NCI-H2171 (cell line): ENCODE results near the gene ENTPD8.
"Not testable (repeated sequence)": the region's sequence is repeated elsewhere in the genome, so short reads cannot be mapped to it uniquely, and the experiment has no call there.

Experiments
- DNase-seq: peaks from one replicate; lab custom pipeline; 2025; lab: John Stamatoyannopoulos, UW

Gene ENTPD8

DNA sequence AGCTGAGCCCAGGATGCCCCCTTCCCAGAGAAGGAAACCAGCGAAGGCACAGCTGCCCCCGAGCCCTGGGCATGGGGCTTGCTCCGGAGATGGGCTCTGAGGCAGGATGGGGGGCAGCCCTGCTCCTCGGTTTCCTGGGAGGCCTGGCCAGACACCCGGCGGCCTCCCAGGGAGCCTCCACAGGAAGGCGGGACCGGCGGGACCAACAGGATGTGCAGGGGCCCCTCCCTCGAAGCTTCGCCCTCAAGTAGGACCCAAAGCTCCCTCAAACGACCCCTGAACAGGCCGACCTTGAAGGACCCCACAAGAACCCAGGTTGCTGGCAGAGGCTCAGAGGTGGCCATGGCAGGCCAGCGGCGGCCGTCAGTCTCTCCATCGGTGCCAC is 29.9 kb downstream of the ENTPD8 start:
- no peak for DNase-seq

DNA sequence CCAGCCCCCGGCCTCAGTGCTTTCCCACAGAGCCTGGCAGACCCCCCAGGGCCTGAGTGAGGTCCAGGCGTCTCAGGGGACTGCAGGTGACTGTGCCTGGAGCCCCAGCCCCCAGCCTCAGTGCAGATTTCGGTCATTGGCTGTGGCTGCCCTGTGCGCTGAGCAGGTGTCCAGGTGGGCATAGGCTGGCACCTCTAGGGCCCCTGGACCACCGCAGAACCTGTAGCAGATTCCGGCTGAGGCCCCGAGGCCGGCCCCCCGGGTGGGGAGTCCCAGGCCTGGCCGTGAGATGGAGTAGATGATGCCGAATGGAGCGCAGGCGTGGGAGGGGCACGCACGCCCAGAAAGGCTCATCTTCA is 30.3 kb downstream of the ENTPD8 start:
- DNase-seq: no peak

DNA sequence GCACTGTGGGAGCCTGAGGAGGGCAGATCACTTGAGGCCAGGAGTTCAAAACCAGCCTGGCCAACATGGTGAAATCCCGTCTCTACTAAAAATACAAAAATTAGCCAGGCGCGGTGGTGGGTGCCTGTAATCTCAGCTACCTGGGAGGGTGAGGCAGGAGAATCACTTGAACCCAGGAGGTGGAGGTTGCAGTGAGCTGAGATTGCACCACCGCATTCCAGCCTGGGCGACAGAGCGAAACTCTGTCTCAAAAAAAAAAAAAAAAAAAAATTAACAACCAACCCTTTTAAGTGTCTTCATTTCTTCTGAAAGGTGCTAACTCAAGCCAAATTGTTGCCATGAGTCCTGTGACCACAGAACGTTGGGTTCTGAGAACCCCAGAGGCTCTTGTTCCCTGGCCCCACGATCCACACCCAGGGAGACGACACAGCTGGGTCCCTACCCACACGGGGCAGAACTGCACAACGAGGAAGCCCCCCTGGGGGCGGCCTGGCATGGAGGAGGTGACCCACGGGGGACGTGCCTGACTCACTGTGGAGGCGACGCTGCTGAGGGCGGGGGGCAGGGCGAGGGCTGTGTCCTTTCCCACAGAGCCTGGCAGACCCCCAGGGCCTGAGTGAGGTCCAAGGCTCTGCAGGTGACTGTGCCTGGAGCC is 30.8 kb downstream of the ENTPD8 start:
- DNase-seq: not testable (repeated sequence)

DNA sequence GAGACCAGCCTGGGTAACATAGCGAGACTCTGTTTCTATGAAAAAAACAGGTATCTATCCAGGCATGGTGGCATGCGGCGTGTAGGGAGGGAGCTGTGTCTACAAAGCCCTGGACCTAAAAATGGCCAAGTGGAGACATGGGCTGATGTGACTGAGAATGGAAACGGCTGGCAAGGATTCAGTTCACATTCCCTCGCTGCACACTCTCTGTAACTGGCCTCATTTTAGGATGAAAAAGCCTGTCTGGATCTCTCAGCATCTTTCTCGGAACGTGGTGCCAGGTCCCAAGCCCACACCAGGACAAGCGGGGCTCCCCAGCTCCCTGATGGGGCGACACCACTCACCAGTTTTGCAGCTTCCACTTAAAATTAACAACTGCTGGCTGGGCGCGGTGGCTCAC is 31.6 kb downstream of the ENTPD8 start:
- no peak for DNase-seq

DNA sequence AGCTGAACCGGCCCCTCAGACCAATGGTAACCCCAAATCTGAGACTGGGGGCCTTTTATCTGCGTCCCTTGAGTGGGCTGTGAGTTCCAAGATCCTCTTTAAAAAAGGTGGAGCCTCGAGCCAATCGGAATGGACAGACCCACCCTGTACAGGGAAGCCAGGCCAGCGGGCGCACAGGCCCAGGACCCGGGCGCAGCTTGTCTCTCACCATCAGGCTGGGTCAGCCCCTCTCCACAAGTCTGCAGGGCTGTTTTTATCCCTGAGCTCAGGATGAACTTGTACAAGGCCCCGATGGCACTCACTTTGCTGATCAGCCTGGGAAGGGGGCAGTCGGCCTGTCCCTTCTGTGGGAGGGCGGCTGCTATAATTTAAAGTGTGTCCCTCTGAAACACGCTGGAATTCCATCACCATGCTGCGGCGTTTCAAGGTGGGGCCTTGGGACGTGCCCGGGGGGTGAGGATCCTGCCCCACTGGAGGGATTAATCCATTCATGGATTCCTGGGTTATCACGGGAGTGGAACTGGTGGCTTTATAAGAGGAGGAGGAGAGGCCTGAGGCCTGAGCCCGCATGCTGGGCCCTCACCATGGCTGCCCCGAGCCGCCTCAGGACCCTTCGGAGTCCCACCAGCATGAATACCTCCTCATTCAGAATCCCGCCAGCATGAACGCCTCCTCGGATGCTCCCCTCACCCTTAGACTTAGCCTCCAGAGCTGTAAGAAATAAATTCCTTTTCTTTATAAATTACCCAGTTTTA is 32.3 kb downstream of the ENTPD8 start:
- no peak for DNase-seq

DNA sequence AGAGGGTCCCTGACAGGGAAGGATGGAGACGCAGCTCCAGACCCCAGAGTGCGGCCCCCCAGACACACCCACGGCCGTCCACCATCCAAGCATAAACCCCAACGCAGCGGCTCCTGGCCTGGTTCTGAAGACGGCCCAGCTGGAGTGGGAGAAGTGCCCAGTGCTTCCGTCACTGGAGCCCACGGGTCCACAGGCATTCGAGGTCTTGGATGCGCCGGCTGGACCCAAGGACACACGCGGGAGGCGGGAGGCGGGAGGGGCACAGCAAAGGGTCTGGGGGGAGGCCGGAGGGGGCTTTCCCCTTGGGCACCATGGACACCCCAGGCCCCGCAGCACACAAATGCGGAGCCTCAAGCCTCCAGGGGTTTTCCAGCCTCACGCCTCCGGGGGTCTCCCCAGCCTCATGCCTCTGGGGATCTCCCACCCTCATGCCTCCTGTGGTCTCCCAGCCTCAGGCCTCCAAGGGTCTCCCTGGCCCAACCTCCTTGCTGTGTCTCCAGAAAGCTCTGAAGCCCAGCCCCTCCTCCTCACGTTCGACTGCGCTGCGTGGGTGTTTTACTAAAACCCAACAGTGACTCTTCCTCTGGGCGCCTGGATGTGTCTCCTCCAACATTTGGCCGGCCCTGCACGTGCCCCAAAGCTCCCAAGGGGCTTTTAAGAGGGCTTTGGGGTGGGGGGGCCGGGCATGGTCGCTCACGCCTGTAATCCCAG is 33.4 kb downstream of the ENTPD8 start:
- DNase-seq: no peak

DNA sequence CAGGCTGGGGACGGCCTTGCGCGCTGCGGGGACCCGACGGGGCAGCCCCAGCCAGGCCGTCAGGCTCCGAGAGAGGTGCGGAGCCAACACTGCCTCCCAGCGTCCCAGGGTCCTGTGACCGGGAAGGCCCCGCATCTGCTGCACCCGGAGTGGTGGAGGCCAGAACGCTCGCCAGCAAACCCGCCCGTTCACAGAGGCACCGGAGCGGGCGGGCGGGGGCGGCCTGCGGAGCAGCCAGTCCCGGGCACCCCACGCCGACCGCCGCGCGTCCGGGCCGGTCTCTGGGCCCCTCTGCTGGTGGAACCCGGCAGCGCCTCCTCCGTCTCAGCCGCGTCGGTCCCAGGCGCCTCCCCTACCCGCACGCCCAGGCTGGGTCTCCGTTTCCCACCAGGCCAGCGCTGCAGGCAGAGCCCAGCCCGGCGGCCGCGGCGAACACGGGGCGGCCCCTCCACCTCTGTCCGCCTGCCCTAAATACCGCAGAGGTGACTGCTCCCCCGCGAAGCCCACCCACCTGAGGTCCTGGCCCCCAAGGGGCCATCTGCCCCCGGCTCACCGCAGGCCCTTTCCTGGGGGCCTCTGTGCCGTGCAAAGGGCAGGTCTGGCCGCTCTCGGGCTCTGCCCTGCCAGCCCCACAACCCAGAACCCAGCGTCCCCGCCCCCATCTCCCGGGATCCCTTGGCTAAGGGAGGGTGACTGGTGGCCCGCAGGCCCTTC is 34.1 kb downstream of the ENTPD8 start:
- DNase-seq: peak; percentile 62

DNA sequence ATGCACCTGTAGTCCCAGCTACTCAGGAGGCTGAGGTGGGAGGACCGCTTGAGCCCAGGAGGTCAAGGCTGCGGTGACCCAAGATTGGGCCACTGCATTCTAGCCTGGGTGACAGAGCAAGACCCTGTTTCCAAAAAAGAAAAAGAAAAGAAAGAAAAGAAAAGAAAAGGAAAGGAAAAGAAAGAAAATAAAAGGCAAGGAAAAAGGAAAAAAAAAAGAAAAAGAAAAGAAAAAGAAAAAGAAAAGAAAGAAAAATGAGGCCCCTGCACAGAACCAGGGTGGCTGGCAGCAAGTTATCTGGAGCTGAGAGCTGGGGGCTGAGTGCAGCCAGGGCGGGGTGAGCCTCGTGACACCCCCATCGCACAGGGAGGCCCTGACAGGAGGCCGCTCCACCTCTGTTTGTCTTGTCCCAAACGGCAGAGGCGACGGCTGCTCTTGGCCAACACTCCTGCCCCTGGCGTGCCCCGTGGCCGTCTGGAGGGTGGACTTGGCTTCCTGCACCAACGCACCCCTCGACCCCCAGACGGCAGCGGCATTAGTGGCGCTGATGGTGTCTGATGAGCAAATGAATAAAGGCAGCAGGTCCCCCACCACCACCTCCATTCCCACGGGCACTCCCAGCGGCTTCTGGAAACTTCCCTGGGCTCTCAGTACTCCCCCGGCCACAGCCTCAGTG is 34.9 kb downstream of the ENTPD8 start:
- DNase-seq: no peak

DNA sequence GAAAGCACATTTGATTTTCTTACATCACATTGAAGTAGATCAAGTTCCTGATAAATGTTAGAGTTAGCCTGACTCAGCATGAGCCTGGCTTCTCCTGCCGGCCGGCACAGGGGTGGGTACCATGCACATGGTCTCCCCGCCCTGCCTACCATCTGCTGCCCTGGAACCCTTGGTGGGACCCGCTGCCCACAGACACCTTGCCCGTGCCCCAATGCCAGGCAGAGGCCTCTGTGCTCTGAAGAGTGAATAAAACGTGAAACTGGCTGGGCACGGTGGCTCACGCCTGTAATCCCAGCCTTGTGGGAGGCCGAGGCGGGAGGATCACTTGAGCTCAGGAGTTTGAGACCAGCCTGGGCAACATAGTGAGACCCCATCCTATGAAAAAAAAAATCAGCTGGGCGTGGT is 35.5 kb downstream of the ENTPD8 start:
- DNase-seq: no peak

DNA sequence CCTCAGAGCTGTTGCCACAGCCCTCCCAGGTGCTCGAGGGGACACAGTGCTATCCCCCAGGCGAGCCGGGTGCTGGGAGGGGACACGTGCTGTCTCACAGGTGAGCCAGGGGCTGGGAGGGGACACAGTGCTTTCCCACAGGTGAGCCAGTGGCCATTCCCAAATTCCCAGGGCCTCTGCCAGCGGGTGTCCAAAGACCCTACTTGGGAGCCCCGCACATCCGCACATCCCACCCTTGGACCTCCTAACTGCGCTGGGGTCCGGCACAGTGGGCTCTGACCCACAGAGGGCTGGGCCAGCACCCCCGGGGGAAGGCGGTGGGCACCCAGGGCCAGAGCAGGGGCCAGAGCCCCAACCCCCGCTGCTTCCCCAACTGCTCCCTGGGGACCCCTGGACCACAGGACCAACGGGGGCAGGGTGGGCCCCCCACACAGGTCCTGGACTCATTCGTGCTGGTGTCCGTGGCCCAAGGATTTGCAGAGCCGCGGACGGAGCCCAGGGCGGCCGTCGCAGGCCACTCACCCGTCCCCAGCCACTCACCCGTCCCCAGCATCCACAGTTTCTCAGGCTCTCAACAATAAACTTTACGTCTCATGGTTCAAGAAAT is 36.1 kb downstream of the ENTPD8 start:
- no peak for DNase-seq

DNA sequence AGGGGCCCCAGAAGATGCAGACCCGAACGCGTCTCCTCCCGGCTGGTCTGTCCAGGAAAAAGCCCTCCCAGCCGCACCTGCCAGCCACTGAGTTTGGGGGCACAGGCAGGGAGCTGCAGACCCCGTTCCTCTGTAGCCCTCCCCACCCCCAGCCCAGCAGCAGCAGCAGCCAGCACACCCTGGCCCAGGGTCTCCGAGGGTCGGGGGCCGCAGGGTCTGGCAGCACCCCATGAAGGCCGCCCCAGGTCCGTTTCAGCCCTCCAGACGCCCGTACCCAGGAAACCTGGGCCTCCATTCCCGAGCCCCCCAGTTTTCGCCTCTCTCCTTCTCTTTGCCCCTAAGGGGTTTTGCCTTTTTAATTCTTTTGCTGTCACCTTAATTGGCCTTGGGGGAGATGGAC is 37.9 kb downstream of the ENTPD8 start:
- DNase-seq: no peak

DNA sequence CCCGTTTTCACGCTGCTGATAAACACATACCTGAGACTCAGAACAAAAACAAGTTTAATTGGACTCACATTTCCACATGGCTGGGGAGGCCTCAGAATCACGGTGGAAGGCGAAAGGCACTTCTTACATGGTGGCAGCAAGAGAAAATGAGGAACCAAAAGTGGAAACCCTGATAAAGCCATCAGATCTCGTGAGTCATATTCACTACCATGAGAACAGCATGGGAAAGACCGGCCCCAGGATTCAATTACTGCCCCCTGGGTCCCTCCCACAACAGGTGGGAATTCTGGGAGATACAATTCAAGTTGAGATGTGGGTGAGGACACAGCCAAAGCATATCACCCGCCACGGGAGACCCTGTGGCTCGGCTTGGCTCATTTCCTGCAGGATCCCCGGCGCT is 38.4 kb downstream of the ENTPD8 start:
- DNase-seq: no peak

DNA sequence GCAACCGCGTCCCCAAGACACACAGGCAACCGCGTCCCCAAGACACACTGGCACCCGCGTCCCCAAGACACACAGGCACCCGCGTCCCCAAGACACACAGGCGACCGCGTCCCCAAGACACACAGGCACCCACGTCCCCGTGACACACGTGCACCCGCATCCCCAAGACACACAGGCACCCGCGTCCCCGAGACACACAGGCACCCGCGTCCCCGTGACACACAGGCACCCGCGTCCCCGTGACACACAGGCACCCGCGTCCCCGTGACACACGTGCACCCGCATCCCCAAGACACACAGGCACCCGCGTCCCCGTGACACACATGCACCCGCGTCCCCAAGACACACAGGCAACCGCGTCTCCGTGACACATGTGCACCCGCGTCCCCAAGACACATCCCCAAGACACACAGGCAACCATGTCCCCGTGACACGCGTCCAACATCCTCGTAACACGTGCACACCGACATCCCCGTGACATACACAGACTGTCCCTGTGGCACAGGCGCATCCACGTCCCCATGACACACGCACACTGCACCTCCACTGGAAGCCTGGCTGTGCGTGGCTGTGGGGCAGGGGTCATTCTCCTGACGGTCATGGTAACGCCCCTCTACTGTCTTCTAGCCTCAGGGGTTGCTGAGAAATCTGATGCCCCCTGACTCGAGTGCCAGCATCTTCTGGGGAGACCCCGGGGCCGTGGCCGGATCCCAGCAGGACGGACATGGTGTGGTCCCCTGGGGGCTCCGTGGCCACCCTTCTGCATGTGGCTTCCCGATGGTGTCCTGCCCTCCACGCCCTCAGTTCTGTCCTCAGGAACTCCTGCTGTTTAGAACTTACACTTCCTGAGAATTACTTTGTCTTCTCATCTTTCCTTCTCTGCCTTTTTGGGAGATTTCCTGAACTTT is 42.3 kb downstream of the ENTPD8 start:
- DNase-seq: no peak

DNA sequence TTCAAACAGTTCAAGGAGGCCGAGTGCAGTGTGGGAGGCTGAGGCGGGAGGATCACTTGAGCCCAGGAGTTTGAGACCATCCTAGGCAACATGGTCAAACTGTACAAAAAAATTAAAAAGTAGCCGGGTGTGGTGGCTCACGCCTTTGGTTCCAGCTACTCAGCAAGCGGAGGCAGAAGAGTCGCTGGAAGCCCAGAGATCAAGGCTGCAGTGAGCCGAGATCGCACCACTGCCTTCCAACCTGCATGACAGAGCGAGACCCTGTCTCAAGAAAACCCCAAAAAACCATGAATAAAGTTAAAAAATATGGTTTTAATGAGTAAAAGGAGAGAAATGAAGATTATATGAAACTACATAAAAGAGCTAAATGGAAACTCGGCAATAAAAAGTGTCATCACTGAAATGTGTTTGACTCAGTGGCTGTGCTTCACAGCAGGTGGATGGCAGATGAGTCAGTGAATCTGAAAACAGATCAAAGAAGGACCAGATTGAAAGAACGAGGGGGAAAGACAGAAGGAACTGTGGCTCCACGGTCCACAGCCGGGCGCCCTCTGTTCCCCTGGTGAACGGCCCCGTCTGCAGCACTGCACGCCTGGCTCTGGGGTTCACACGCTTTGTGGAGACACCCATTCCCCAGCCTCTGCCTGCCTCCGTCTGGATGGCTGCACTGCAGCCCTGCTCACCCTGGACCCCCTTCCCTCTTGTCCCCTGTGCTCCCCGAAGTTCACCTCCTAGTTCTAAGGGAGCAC is 43.3 kb downstream of the ENTPD8 start:
- no peak for DNase-seq

DNA sequence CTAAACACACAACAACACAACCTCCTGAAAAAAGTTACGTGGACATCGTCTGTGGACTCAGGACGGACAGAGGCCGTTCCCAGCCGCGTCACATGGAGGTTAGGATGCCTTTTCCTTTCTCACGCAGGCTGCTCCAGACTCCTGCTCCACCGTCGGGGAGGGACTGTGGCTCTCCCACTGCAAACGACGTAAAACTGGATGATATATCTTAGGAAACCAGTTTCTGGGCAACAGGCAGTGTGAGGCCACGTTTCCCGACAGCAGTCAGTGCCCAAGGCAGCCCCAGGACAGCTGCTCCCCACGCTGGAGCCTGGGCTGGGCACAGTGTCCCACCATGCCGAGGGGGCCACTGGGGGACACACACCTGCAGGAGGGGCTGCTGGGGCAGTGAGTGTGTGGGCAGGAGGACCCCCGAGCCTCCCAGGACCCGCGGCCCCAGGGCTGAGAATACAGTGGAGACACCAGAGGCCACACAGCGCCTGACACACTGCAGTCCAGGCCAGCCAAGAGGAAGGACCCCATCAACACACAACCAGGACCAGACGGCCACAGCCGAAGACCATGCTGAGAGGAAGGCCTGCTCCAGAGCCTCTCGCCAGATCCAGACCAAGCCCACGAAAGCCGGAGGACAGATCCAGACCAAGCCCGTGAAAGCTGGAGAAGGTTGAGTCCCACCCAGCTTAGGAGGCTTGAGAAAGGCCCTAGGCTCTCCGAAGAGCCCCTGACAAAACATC is 44.4 kb downstream of the ENTPD8 start:
- DNase-seq: no peak

DNA sequence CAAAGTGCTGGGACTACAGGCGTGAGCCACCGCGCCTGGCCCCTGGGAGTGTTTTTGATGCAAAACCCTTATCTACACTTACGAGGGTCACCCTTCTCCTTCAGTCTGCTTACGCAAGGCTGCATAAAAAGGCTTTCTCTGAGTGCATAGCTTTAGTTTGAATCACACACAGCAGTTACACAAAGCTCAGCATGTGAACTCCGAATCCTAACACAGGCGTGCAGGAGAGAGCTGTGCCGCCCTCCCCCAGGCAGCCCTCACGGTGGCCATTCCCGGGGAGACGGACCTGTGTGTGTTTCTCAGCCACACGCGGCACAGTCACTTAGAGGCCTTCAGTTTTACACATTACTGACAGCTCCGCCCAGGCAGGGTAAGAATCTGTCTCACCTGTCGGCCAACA is 44.9 kb downstream of the ENTPD8 start:
- DNase-seq: no peak

DNA sequence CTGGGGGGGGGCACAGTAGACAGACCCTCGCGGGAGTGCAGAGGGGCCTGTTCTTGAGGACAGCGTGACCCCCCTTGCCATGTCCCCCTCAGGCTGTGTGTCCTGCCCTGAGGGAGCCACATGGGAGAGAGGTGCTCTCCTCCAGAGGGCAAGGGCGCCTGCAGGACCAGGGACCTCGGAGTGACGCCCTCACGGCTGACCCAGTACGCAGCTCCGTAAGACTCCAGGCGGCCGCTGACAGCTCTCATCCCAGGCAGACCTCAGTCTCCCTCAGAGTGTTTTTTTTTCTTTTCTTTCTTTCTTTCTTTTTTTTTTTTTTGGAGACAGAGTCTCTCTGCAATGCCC is 45.5 kb downstream of the ENTPD8 start:
- DNase-seq: no peak

DNA sequence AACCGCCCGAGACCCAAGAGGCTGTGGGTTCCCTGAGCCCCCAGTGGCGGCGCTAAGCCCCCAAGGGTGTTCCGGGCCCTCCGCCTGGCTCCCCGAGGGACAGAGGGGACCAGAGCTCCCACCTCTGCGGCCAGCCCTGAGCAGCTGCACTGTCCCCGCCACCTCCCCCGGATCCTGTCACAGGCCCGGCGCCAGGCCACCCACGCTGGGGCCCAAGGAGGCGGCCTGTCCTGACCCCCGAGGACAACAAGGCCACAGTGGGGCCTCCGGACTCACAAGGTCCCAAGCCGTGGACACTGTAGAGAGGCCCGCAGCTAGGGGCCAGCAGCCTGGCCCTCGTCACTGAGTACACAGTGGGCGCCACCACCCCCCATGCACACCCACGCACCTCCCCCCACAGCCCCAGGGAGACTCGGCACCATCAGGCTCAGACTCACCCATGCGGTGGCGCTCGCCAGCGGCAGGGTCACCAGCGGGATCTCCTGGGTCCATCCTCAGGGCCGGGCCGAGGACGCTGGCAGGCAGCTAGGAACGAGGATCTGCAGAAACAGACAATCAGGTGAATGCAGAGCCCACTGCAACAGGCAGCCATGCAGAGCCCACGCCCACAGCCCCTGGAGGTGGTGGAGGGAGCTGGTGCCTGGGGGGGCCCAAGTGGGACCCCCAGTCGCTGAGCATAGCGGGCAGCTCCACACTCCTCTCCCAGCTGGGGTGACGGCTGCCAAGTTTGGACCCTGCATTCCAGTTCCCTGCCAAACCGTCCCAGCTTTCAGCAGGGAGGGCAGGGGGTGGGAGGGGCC is 46.1 kb downstream of the ENTPD8 start:
- DNase-seq: no peak
